Epithelial cell of esophagus (primary cell): ENCODE results near the gene LEPR.
A peak's percentile ranks its signal among the peaks of the same experiment; 100 is the strongest.

Experiments used
- DNase-seq: peaks from one replicate; pipeline ENCODE4 v3.0.0; 2010; ENCODE audit warnings: low read depth
- H3K4me3 ChIP-seq: 2 replicates; pipeline ENCODE4 v1.5.1; 2011; ENCODE audit warnings: mild to moderate bottlenecking, low read length, control low read depth
- TF ChIP-seq, protein P1 (sequence below): IDR thresholded peaks from 2 replicates; pipeline ENCODE4 v1.5.1; 2011; ENCODE audit warnings: low read depth, mild to moderate bottlenecking, low read length, control low read depth, inconsistent platforms; ENCODE audit not compliant: insufficient read depth; ENCODE audit errors: missing control alignments

Gene LEPR

DNA sequence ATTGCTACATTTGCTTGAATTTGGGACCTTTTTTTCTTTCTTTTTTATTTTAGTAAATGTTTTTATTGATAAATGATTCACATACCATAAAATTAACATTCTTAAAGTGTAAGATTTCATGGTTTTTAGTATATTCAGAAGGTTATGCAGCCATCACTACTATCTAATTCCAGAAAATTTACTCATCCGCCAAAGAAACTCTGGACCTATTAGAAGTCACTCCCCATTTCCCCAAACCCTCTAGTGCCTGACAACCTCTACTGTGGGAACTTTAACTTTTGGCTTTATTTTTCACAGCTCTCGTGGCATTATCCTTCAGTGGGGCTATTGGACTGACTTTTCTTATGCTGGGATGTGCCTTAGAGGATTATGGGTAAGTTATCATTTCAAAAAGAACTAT, 4.5 kb downstream of the LEPR start:
- H3K4me3 ChIP-seq, result no peak overlapping the region
- TF ChIP-seq, protein P1, sequence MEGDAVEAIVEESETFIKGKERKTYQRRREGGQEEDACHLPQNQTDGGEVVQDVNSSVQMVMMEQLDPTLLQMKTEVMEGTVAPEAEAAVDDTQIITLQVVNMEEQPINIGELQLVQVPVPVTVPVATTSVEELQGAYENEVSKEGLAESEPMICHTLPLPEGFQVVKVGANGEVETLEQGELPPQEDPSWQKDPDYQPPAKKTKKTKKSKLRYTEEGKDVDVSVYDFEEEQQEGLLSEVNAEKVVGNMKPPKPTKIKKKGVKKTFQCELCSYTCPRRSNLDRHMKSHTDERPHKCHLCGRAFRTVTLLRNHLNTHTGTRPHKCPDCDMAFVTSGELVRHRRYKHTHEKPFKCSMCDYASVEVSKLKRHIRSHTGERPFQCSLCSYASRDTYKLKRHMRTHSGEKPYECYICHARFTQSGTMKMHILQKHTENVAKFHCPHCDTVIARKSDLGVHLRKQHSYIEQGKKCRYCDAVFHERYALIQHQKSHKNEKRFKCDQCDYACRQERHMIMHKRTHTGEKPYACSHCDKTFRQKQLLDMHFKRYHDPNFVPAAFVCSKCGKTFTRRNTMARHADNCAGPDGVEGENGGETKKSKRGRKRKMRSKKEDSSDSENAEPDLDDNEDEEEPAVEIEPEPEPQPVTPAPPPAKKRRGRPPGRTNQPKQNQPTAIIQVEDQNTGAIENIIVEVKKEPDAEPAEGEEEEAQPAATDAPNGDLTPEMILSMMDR, result no peak
- no peak for DNase-seq

DNA sequence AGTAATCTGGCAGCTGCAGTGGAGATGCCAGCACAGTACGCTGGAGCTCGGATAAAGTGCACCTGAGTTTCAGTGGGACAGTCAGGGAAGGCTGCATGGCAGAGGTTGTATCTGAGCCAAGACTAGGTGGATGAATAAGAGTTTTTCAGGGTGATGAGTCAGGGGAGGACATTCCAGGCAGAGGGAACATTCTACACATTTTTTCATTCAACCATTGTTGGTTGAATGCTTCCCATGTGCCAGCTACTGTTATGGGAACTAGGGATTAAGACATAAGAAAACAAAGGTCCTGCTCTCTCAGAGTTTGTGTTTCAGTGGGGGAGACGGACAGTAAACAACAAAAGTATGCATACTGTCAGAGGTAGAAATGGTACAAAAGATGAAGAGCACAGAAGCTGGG, 5.2 kb downstream of the LEPR start:
- TF ChIP-seq, protein P1, result no peak
- peak; percentile 89 for DNase-seq
- no peak overlapping the region for H3K4me3 ChIP-seq

DNA sequence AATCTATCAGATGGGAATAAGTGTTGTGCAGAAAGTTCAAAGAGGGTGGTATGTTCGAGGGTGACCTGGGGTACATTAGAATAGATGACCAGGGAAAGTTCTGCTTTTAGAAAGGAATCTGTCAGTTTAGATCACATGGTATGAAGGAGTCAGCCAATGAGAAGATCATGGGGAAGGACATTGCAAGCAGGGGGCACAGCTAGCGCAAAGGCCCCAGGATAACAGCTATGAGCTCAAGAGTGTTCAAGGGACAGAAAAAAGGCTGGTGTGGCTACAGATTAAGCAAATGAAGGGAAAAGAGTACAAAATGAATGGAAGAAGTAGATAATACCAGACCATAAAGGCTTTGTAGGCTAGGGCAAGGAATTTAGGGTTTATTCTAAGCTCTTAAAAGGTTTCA, 8.6 kb downstream of the LEPR start:
- no peak for DNase-seq
- no peak overlapping the region for H3K4me3 ChIP-seq
- TF ChIP-seq, protein P1, result no peak

DNA sequence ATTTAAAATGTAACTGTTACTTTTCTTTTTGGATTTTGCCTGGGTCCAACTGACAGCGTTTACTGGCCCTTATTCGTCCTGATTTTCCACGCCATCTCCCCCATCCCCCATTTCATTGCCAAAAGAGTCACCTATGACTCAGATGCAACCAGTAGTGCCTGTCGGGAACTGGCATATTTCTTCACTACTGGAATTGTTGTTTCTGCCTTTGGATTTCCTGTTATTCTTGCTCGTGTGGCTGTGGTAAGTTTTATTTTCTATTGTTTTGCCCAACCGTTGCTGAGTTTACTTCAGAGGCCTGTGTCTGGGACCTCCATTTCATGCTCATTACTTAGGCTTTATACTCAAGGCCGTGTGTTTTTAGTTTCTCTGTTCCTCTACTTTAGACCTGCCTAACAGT, 9.3 kb downstream of the LEPR start:
- TF ChIP-seq, protein P1, result no peak
- H3K4me3 ChIP-seq, result no peak overlapping the region
- DNase-seq, result peak; percentile 89

DNA sequence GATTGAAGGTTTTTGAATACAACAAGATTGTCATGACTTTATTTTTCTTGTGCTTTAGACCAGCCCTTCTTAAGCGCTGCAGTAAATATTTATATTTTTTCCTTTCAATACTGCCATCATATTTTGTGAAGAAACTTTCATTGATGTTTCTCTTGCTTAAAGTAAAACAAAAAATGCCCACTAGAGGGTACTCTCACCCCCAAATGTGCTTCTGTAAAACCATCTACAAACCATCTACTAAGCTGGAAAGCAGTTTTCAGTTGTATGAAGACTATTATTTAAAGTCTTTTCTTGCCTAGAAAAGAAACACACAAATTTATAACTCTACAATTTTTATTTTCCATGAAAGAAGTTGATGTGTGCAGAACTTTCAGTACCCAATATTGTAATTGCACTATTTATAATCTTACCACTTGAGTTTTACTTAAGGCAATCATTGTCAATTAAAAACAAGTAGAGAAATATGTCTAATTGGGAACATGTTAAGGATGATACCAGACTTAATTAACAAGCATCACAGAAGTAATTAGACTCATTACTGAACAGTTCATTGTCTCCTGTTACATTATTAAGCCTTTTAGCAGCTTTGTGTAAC, 10.7 kb downstream of the LEPR start:
- TF ChIP-seq, protein P1, result peak; percentile 28
- H3K4me3 ChIP-seq, result no peak overlapping the region
- peak; percentile 42 for DNase-seq

DNA sequence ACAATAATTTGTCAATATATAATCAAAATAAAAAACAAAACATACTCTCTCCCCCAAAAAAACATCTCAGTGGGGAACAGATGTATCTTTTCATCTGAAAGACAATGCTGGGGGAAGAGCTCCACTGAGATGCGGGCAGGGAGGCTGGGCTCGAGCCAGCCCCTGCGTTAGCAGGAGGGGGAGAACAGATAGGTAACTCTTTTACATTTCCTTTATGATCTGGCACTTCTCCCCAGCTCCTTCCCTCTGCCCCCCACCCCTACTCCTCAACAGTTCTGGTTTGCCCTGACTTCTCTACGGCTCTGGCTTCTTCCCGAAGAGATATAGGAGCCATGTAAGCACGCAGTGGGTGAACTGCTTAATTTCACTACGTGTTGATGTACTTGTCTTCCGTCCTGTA, 12.4 kb downstream of the LEPR start:
- no peak overlapping the region for H3K4me3 ChIP-seq
- TF ChIP-seq, protein P1, result no peak
- no peak for DNase-seq

DNA sequence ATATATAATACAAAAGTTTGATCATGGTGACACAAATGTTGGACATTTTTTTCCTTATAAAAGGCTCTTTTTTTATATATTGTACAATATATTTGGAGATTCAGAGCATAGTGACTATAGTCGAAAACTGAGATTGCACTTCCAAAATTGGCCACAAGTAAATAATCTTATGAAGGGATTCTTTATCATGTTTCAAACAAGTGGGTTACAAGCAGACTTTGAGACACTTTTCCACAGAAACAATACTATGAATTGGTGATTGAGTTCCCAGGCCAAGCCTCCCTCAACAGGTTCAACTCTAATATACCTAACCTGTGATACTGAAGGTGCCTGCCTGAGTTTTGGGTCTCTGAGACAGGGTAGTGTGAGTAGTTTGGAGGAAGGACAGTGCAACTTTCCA, 13.8 kb downstream of the LEPR start:
- H3K4me3 ChIP-seq, result no peak overlapping the region
- TF ChIP-seq, protein P1, result peak; percentile 2

More for the DNA sequence above, 13.8 kb downstream of the LEPR start:
- DNase-seq, result no peak
